Activated naive CD8-positive, alpha-beta T cell (primary cell): ENCODE data around the gene SND1.
"Not testable (repeated sequence)": the region's sequence is repeated elsewhere in the genome, so short reads cannot be mapped to it uniquely, and the experiment has no call there.

ENCODE experiments used
- H3K27ac Mint-ChIP-seq: one replicate; pipeline ENCODE4 v1.8.0; 2021; ENCODE audit warnings: mixed read lengths
- H3K27me3 Mint-ChIP-seq: one replicate; pipeline ENCODE4 v1.8.0; 2021; ENCODE audit warnings: mixed read lengths
- H3K36me3 Mint-ChIP-seq: one replicate; pipeline ENCODE4 v1.8.0; 2021; ENCODE audit warnings: mixed read lengths
- H3K4me1 Mint-ChIP-seq: one replicate; pipeline ENCODE4 v1.8.0; 2021; ENCODE audit warnings: low read depth, mixed read lengths
- H3K4me3 Mint-ChIP-seq: one replicate; pipeline ENCODE4 v1.8.0; 2021; ENCODE audit warnings: mild to moderate bottlenecking, mixed read lengths
- H3K9me3 Mint-ChIP-seq: one replicate; pipeline ENCODE4 v1.8.0; 2021; ENCODE audit warnings: low read depth, mixed read lengths

Gene SND1

DNA sequence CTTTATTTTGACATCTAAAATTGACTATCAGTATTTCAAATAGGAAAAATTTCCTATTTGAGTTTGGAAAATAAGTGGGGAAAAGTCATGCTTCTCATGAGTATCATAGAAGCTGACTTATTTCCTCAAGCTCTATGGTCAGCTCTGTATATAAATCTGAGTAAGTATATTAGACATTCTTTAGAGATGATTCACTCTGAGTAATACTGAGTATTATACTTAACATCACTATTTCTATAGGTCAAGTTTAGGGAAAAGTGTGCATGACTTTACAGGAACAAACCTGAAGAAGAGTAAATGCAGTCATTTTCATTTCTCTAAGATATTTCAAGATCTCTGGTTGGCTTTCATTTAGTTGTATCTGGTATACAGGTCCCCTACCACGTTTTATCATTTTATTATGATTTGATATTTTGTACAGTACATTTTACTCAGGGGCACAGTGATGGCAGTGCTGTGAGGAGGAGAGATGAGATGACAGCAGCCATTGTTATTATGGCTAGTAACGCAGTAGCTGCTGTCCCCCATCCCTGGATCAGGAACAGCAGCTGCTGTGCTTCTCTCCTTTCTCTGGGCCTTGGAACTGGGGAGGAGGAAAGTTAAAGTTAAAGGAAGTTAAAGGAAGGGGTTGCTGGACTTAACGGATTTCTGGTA, 15.2 kb downstream of the SND1 start:
- H3K9me3 Mint-ChIP-seq, result no peaks in the 10 kb centered on the region
- peaks cover 59% of the 10 kb centered on the region for H3K4me1 Mint-ChIP-seq
- peaks cover 14% of the 10 kb centered on the region for H3K36me3 Mint-ChIP-seq
- peak overlapping the region; percentile 83 for H3K27ac Mint-ChIP-seq
- no peaks in the 10 kb centered on the region for H3K27me3 Mint-ChIP-seq
- H3K4me3 Mint-ChIP-seq, result no peak overlapping the region

DNA sequence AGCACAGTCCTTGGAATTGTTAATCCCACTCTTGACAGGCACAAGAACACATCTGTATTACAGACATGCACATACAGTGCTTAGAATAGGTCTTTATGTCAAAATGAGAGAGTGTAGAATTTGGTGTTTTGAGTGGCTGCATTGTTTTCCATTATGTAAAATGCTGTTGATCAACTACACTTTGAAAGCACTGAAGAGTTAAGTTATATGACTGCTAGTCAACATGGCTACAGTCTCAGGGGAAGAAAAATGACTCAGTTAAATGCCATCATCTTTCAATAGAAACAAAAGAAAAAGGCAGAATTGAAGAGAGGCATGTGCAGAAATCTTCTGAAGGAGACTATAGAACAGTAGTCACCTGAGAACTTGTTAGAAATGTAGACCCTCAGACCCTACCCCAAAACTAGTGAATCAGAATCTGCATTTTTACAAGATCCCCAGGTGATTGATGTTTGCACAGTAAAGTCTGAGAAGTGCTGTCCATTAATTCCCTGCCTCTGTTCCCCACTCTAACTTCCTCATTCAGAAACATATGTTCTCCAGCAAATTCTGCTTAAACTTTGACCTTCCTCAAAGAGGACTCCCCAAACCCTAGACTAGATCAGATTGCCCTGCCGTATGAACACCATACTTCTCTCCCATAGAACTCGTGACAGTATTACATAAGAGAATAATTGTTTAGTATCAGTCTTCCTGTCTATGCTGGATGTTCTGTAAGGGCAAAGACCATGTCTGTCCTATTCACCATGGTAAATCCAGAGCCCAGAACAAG, 16.0 kb downstream of the SND1 start:
- Mint-ChIP-seq H3K4me1 (peaks cover 57% of the 10 kb centered on the region), H3K36me3 (peaks cover 17% of the 10 kb centered on the region), H3K4me3 (no peak overlapping the region), H3K9me3 (no peaks in the 10 kb centered on the region), H3K27me3 (no peaks in the 10 kb centered on the region), H3K27ac (peak overlapping the region; percentile 51)

DNA sequence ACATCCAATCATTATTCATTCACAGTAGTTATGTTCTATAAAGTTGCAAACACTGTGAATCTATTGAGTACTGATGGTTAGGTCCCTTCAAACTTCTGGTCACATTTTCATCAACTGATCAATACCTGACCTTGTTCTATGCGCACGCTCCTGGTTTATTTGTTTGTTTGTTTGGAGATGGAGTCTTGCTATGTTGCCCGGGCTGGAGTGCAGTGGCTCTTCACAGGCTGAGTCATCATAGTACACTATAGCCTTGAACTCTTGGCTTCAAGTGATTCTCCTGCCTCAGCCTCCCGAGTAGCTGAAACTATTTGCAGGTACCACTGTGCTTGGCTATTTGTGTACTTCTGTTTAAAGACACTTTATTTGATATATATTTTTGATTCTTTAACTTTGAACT, 19.3 kb downstream of the SND1 start:
- Mint-ChIP-seq H3K27me3 (no peaks in the 10 kb centered on the region), H3K9me3 (no peaks in the 10 kb centered on the region), H3K27ac (no peak overlapping the region), H3K4me3 (no peak overlapping the region), H3K4me1 (peaks cover 50% of the 10 kb centered on the region), H3K36me3 (peaks cover 25% of the 10 kb centered on the region)

DNA sequence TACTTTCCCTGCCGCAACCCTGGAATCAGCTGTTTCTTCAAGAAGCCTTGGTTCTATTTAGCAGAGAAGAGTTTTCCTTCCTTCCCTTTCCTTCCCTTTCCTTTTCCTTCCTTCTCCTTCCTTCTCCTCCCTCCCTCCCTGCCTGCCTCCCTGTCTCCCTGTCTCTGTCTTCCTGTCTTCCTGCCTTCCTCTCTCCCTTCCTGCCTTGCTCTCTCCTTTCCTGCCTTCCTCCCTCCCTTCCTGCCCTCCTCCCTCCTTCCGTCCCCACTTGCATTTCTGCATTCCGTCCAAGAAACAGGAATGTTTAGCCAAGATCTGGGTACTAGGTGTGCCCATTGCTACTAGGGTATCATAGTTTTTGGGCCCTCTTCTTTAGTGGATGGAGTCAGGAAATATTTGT, 21.9 kb downstream of the SND1 start:
- Mint-ChIP-seq H3K4me3 (no peak overlapping the region), H3K27me3 (no peaks in the 10 kb centered on the region), H3K9me3 (no peaks in the 10 kb centered on the region), H3K36me3 (peaks cover 39% of the 10 kb centered on the region), H3K27ac (no peak overlapping the region), H3K4me1 (peaks cover 29% of the 10 kb centered on the region)

DNA sequence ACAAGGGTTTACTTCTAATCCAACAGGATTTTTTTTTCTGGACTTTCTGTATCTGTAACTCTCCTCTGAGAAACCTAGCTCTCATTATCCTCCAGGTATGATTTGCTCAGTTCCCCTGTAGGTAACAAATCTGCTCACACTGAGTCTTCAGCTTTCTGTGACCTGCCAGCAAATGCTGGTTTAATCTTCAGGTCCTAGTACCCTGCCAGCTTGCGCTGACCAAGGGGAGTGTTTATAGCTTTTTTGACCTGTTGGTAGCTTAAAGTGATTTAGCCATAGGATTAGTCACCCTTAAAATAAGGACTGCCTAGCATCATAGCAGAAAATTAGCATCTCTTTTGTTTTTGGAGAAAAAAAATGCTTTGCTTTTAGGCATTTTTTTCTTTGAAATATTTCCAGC, 22.4 kb downstream of the SND1 start:
- no peaks in the 10 kb centered on the region for H3K27me3 Mint-ChIP-seq
- H3K9me3 Mint-ChIP-seq, result peaks cover under 1% of the 10 kb centered on the region
- H3K4me1 Mint-ChIP-seq, result peaks cover 29% of the 10 kb centered on the region
- H3K27ac Mint-ChIP-seq, result no peak overlapping the region
- peaks cover 40% of the 10 kb centered on the region for H3K36me3 Mint-ChIP-seq
- no peak overlapping the region for H3K4me3 Mint-ChIP-seq

DNA sequence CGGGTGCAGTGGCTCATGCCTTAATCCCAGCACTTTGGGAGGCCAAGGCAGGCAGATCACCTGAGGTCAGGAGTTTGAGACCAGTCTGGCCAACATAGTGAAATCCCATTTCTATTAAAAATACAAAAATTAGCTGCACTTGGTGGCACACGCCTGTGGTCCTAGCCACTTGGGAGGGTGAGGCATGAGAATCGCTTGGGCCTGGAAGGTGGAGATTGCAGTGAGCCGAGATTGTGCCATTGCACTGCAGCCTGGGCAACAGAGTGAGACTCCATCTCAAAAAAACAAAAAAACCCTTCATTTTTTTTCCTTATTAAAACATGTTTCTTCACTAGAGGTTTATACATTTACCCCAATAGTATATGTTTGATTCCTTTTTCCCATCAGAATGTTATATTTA, 22.9 kb downstream of the SND1 start:
- peaks cover 43% of the 10 kb centered on the region for H3K36me3 Mint-ChIP-seq

DNA sequence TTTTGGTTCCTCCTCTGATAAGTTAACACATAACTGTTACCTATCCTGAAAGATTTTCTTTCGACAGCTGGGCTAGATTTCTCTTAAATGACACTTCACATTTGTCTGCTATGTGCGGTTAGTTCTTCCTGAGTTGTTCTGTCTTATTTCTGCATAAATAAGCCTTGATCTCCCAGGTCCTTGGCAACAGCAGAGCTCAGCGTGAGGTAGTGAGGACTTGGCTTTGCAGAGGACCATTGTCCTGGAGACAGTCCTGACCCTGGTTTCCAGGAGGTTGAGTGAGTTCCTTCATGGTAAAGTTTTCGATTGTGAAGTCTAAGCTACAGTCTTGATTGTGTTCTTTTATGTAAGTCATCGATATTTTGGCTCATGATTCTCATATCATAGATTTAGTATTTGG, 23.7 kb downstream of the SND1 start:
- Mint-ChIP-seq H3K27ac (no peak overlapping the region), H3K9me3 (peaks cover 6% of the 10 kb centered on the region), H3K4me1 (peaks cover 28% of the 10 kb centered on the region), H3K36me3 (peaks cover 49% of the 10 kb centered on the region), H3K27me3 (no peaks in the 10 kb centered on the region), H3K4me3 (no peak overlapping the region)

More for the DNA sequence above, 22.9 kb downstream of the SND1 start:
- not testable (repeated sequence) for H3K27me3 Mint-ChIP-seq, H3K4me3 Mint-ChIP-seq, H3K27ac Mint-ChIP-seq, H3K9me3 Mint-ChIP-seq
- peaks cover 27% of the 10 kb centered on the region for H3K4me1 Mint-ChIP-seq

DNA sequence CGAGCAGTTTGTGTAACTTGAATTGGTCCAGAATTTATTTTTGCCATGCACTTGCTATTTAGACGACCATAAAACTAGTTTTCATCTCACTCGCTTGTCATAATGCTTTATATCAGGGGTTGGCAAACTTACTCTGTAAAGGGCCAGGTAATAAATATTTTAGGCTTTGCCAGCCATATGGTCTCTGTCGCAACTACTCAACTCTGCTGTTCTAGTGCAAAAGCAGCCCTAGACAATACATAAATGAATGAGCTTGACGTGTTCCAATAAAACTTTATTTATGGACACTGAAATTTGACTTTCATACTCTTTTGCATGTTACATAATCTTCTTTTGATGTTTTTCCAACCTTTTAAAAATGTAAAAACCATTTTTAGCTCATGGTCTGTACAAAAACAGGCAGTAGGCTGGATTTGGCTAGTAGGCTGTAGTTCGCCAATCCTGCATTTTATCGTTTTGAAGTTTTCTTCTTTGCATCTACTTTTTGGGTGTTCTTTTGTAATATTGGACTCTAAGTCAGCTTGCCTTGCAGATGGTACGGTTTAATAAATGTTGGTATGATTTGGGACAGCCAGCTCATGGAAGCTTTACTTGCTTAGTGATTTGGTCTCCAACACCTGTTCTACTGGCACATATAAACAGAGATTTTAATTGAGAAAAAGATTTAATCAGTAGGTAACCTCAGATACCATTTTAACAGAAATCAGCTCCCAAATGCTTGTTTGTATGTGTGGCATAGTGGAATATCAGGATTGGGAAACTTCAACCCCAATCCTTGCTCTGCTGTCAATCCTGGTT, 25.6 kb downstream of the SND1 start:
- no peak overlapping the region for H3K27ac Mint-ChIP-seq
- H3K4me1 Mint-ChIP-seq, result peaks cover 35% of the 10 kb centered on the region
- no peak overlapping the region for H3K4me3 Mint-ChIP-seq
- no peaks in the 10 kb centered on the region for H3K27me3 Mint-ChIP-seq
- H3K36me3 Mint-ChIP-seq, result peaks cover 49% of the 10 kb centered on the region
- H3K9me3 Mint-ChIP-seq, result peaks cover 6% of the 10 kb centered on the region

DNA sequence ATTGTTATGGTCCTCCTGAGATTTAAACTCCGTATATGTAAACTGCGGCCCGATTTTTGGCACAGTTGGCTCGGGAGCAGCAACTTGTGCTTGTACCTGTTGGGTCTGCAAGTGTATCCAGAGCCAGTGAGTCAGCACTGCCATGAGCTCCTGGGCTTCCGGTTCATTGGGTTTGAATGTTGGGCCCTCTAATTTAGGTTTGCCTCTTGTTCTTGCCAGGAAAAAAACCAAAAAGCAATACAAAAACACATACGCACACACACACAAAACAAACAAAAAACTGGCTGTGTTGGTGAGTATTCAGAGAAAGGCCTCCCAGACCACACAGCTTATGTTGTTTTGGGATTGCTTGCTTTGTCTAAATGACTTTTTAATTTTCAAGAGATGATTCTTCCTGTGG, 26.3 kb downstream of the SND1 start:
- H3K27me3 Mint-ChIP-seq, result no peaks in the 10 kb centered on the region
- peaks cover 47% of the 10 kb centered on the region for H3K36me3 Mint-ChIP-seq
- H3K4me3 Mint-ChIP-seq, result no peak overlapping the region
- H3K27ac Mint-ChIP-seq, result no peak overlapping the region
- peaks cover 6% of the 10 kb centered on the region for H3K9me3 Mint-ChIP-seq
- peaks cover 38% of the 10 kb centered on the region for H3K4me1 Mint-ChIP-seq

DNA sequence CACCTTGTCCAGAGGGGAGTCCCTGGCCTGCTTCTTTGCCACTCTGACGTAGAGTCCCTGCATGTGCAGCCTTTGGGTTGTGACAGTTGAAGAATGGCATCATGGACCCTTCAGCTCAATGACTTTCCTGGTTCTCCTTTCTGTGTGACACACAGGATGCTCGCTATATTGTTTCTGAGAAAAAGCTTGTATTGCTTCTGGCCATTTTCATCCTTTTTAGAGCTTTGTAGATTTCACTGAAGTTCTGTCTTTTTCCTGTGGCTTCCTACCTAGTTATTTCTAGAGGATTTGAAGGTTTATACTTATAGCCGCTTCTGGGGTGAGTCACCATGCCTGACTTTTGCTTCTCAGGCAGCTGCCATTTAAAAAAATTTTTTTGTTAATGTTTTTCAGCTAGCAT, 27.0 kb downstream of the SND1 start:
- peaks cover 47% of the 10 kb centered on the region for H3K36me3 Mint-ChIP-seq
- peaks cover 6% of the 10 kb centered on the region for H3K9me3 Mint-ChIP-seq
- no peak overlapping the region for H3K27ac Mint-ChIP-seq
- H3K27me3 Mint-ChIP-seq, result no peaks in the 10 kb centered on the region
- H3K4me3 Mint-ChIP-seq, result no peak overlapping the region
- peaks cover 41% of the 10 kb centered on the region for H3K4me1 Mint-ChIP-seq

DNA sequence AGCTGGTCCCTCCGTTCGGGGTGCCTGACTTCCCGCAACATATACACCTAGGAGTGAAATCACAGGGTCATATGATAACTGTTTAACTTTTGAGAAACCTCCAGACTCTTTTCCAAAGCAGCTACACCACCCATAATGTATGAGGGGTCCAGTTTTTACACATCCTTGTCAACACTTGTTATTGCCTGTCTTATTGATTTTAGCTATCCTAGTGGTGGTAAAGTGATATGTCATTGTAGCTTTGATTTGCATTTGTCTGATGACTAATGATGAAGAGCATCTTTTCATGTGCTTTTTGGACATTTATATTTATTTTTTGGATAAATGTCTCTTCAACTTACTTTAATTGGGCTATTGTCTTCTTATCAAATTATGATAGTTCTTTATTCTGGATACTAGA, 29.0 kb downstream of the SND1 start:
- Mint-ChIP-seq H3K4me1 (peaks cover 43% of the 10 kb centered on the region), H3K4me3 (no peak overlapping the region), H3K27me3 (no peaks in the 10 kb centered on the region), H3K27ac (no peak overlapping the region), H3K9me3 (peaks cover 6% of the 10 kb centered on the region), H3K36me3 (peaks cover 41% of the 10 kb centered on the region)

DNA sequence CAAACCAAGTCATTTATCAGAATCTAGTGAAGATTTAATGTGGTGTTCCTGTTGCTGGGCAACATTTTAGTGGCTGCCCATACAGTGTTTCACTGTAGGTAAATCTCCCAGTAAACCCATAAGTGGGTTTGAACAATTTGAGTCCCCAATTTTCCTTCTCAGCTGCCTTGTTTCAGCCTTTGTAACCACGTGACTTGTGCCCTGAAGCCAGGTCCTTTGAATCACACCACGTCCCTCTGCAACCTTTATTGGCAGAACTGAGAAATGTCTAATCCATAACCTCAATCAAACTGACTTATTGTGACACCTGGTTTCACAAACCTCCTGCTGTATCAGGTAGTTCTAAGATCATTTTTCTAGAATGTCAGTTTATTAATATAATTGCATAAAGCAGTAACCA, 30.1 kb downstream of the SND1 start:
- Mint-ChIP-seq H3K27ac (no peak overlapping the region), H3K4me1 (peaks cover 41% of the 10 kb centered on the region), H3K27me3 (no peaks in the 10 kb centered on the region), H3K9me3 (peaks cover 6% of the 10 kb centered on the region), H3K4me3 (no peak overlapping the region), H3K36me3 (peaks cover 36% of the 10 kb centered on the region)

DNA sequence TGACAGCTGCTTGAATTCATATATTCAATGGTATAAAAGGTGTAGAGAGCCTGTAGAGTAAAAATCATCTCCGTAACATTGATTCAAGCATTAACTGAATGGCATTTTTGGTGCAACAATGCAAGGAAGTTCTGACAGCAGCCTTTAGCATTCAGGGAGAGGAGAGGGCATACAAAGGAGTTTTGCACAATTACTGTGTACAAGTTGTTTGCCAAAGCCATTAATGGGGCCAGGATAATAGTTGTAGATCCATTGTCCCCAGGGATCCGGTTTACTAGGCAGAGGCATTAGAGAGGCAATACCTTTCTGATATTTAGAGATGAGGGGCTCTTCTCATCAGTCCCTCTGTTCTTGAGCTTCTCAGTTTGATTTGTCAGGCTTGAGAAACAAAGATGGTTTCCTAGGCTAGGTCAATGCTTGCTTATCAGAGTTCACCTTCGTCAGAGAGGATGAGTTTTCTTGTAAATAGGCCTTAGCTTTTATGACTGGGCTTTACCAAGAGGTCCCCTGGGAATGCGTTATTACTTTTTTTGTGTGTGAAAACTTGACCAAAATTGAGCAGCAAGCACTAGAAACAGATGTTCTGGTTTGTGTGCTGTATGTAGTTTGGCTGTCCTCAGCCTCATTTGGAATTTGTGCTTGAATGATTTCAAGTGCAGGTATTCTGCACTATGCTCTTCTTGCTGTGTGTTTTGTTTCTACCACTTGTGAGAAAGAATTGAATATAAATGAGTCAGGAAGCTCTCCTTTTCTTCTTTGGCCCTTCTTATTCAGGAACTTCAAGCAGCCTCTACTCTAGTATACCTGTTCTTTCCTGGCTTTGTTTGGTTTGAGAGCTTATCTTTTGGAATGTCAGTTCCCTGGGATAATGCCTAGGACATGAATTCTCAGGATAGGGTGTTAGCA, 32.0 kb downstream of the SND1 start:
- peaks cover 37% of the 10 kb centered on the region for H3K4me1 Mint-ChIP-seq
- H3K36me3 Mint-ChIP-seq, result peaks cover 24% of the 10 kb centered on the region

DNA sequence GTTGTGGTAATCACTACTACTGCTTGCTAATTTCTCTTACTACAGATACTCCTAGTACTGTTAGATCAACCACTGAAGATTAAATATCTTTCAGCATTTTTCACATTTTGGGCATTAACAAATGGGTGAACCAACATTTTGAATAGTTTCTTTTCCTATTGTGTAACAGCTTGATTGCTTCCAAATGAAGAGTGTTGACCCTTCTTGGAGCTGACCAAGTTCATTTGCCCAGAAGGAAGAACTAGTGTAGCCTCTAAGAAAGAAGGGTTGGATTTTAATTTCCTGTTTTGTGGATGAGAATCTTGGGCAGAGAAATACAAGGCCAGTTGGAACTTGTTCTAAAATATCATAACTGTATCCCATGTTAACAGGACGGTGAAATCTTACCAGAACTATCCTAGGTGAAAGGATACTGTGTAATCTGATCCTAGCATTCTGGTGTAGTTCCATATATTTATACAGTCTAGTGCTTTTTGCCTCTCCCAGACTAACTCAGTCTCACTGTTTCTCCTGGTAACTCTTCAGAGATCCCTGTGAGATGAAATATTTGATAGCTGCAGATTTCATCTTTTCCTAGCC, 37.3 kb downstream of the SND1 start:
- Mint-ChIP-seq H3K9me3 (no peaks in the 10 kb centered on the region), H3K27me3 (no peaks in the 10 kb centered on the region), H3K36me3 (peaks cover 14% of the 10 kb centered on the region), H3K4me1 (peaks cover 19% of the 10 kb centered on the region), H3K4me3 (no peak overlapping the region), H3K27ac (no peak overlapping the region)

More for the DNA sequence above, 32.0 kb downstream of the SND1 start:
- Mint-ChIP-seq H3K4me3 (no peak overlapping the region), H3K9me3 (peaks cover 6% of the 10 kb centered on the region), H3K27ac (no peak overlapping the region), H3K27me3 (no peaks in the 10 kb centered on the region)
